Heart left ventricle (tissue), 13 donors: ENCODE data around the gene CPA5.

ENCODE experiments used
- CTCF ChIP-seq, 12 donors: fragments of 200-600 bp; sonication (generic) in 4 of 12; IDR thresholded peaks; one replicate each; pipeline versions ENCODE4 v1.5.0 to v1.8.0; 2018 to 2022; ENCODE audit warnings: antibody characterized with exemption in 12 of 12, mild to moderate bottlenecking in 5 of 12
- POLR2A ChIP-seq, 2 donors: fragments of 450-650 bp; IDR thresholded peaks; one replicate each; pipeline ENCODE4 v1.6.1; 2017; ENCODE audit warnings: antibody characterized with exemption in 2 of 2, mild to moderate bottlenecking in 2 of 2, moderate library complexity in 2 of 2
- donor health status: ischemic (EF 13 %, LVEDD 7.1; RV severe dilation, severe dysfunction).
- donor health status: DM: no; HTN: yes; CAD: no.
- donor health status: DM: no; HTN: no; CAD: no.
- donor health status: ischemic (EF 25% LVEDD 6.9; RV normal size, moderate dysfunction).
- donor health status: ischemic (EF 25% LVEDD 5.7; RV mildly dilated, moderate dysfunction).
- donor health status: ischemic (EF 35%, LVEDD 5.7; RV mildly dilated, moderate dysfunction).
- donor health status: nonischemic (EF 11% LVEDD 7.7; RV severe dilation, severe dysfunction).
- donor health status: DM: yes; HTN: yes; CAD: no.
- donor health status: PGD.
- donor health status: ischemic (EF 29% LVEDD 5.4; RV normal size, mild dysfunction).
- donor health status: nonischemic (EF 23%, LVEDD 6.1; RV moderate dilation, normal function).

DNA sequence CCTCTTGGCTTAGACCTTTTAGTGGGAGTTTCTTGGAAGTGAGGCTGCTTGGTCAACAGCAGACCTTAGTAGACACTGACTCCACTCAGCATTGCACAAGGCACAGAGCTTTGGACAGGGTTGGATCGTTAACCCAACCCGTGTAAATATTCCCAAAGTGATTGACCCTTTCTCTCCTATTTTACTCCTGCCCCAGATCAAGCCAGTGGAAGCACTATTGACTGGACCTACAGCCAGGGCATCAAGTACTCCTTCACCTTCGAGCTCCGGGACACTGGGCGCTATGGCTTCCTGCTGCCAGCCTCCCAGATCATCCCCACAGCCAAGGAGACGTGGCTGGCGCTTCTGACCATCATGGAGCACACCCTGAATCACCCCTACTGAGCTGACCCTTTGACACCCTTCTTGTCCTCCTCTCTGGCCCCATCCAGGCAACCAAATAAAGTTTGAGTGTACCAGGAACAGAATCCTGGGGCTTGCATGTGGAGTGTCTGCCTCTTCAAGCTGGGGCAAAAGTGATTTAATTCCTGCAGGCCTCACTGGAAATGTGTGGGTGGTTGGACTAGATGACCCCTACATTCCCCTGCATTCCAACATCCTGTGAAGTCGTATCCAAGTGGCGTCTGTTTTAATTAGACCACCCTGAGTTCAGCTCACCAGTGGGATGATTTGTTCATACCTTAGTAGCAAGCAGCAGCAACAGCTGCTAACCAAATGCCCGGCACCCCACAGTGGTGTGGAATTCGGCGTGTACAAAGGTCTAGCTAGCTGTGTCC, 43.2 kb downstream of the CPA5 start:
- no peak for TF ChIP-seq CTCF (IDR thresholded peaks at IDR 0.05)
- TF ChIP-seq POLR2A (IDR thresholded peaks at IDR 0.05), result no peak
